ENCODE measurements around the gene RAB4B. TPM values are rescaled to one million over a fixed set of nuclear protein-coding genes. Genes with fewer than 3 reads are reported as not detected.

The RAB4B gene
- total RNA-seq, 4 donors from 2014 or later = 22.9 to 26.6 (median 23.2) TPM

GRCh38 chr19:40755248-40755624, 22.8 kb upstream of the RAB4B start:
- no peak overlapping the region for H3K4me3 ChIP-seq
- TF ChIP-seq POLR2AphosphoS5 (IDR thresholded peaks at IDR 0.05) (no peak), EP300 (IDR thresholded peaks at IDR 0.05) (no peak), POLR2A (IDR thresholded peaks at IDR 0.05; ENCODE audit: low read depth) (no peak)
- TF ChIP-seq, protein P1, sequence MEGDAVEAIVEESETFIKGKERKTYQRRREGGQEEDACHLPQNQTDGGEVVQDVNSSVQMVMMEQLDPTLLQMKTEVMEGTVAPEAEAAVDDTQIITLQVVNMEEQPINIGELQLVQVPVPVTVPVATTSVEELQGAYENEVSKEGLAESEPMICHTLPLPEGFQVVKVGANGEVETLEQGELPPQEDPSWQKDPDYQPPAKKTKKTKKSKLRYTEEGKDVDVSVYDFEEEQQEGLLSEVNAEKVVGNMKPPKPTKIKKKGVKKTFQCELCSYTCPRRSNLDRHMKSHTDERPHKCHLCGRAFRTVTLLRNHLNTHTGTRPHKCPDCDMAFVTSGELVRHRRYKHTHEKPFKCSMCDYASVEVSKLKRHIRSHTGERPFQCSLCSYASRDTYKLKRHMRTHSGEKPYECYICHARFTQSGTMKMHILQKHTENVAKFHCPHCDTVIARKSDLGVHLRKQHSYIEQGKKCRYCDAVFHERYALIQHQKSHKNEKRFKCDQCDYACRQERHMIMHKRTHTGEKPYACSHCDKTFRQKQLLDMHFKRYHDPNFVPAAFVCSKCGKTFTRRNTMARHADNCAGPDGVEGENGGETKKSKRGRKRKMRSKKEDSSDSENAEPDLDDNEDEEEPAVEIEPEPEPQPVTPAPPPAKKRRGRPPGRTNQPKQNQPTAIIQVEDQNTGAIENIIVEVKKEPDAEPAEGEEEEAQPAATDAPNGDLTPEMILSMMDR (IDR thresholded peaks at IDR 0.05) = no peak
- H3K27me3 ChIP-seq = no peaks in the 10 kb centered on the region
- DNase-seq (ENCODE audit: extremely low spot score) = no peak
- no peaks in the 10 kb centered on the region for H3K9me3 ChIP-seq
- peaks cover 33 to 62% (median 48%) of the 10 kb centered on the region in 4 donors for H3K36me3 ChIP-seq
- peaks cover 33 to 56% (median 53%) of the 10 kb centered on the region in 4 donors for H3K4me1 ChIP-seq
- intact Hi-C loops (cut with DNase I) = no loop called here
- WGBS = 100% methylated on average over 3 of the region's 3 CpGs
- no peak overlapping the region for H3K27ac ChIP-seq (replicated peaks in 1 of 4)

DNA sequence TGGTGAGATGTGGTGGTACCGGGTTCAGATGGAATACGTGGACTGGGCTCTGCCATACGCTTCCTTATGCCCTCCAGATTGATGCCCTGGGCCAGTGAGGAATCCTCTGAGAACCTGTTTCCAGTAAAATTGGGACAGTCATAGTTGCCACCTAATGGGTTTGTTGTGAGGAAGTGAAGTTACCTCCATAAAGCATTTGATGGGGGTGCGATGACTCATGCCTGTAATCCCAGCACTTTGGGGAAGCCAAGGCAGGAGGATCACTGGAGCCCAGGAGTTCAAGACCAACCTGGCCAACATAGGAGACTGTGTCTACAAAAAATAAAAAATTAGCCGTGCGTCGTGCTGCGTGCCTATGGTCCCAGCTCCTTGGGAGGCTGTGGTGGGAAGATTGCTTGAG, 22.3 kb upstream of the RAB4B start:
- TF ChIP-seq EP300 (IDR thresholded peaks at IDR 0.05) = no peak
- TF ChIP-seq, protein P1 (IDR thresholded peaks at IDR 0.05) = no peak
- no peak for TF ChIP-seq POLR2A (IDR thresholded peaks at IDR 0.05; ENCODE audit: low read depth)
- TF ChIP-seq POLR2AphosphoS5 (IDR thresholded peaks at IDR 0.05) = no peak
- intact Hi-C loops (cut with DNase I) = no loop called here
- DNase-seq (ENCODE audit: extremely low spot score) = no peak
- Histone ChIP-seq H3K4me3 (no peak overlapping the region), H3K27ac (replicated peaks in 1 of 4) (no peak overlapping the region), H3K36me3 (peaks cover 39 to 67% (median 53%) of the 10 kb centered on the region in 4 donors), H3K9me3 (no peaks in the 10 kb centered on the region), H3K27me3 (no peaks in the 10 kb centered on the region), H3K4me1 (peaks cover 33 to 56% (median 53%) of the 10 kb centered on the region in 4 donors)
- WGBS = 95% methylated on average over 8 of the region's 8 CpGs

DNA sequence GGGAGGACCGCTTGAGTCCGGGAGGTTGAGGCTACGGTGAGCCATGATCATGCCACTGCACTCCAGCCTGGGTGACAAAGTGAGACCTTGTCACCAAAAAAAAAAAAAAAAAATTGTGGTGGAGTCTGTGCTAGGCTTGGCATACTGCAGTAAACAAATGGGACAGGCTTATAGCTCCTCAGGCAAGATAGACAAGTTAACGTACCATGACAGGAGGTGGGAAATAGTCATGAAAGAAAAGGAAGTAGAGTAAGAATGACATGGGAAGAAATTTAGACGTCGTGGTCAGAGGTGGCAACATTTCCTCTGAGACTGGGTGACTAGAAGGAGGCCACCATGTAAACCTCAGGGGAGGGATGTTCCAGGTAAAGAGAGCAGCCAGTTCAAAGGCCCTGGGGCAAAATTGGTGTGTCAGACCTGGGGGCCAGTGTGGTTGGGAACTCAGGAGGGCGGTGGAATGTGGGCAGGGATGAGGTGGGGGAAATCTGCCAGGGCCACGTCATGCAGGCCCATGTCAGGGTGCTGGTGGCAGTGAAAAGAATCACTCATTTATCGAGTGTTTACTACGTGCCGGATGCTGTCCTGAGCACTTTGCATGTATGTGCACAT, 21.4 kb upstream of the RAB4B start:
- Histone ChIP-seq H3K27ac (replicated peaks in 1 of 4) (no peak overlapping the region), H3K9me3 (no peaks in the 10 kb centered on the region), H3K36me3 (peaks cover 41 to 76% (median 61%) of the 10 kb centered on the region in 4 donors), H3K4me1 (peaks cover 33 to 55% (median 53%) of the 10 kb centered on the region in 4 donors), H3K27me3 (no peaks in the 10 kb centered on the region), H3K4me3 (no peak overlapping the region)
- intact Hi-C loops (cut with DNase I) = no loop called here
- WGBS = 85% methylated on average over 10 of the region's 11 CpGs
- no peak for TF ChIP-seq POLR2A (IDR thresholded peaks at IDR 0.05; ENCODE audit: low read depth)
- TF ChIP-seq, protein P1 (IDR thresholded peaks at IDR 0.05) = no peak
- no peak for TF ChIP-seq EP300 (IDR thresholded peaks at IDR 0.05)
- TF ChIP-seq POLR2AphosphoS5 (IDR thresholded peaks at IDR 0.05) = no peak
- DNase-seq (ENCODE audit: extremely low spot score) = no peak

DNA sequence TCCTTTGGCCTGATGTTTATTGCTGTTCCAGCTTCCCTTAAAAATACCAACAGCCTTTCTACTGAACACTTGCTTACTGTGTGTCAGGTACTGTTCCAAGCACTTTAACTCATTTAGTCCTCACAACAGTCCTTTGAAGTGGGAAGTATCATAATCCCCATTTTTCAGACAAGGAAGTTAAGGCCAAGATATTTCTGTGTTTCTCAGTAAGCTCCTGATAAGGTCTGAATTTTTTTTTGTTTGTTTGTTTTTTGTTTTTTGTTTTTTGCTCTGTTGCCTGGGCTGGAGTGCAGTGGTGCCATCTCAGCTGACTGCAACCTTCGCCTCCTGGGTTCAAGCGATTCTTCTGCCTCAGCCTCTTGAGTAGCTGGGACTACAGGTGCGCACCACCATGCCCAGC, 19.6 kb upstream of the RAB4B start:
- WGBS = 90% methylated on average over 3 of the region's 3 CpGs
- TF ChIP-seq EP300 (IDR thresholded peaks at IDR 0.05) (no peak), POLR2A (IDR thresholded peaks at IDR 0.05; ENCODE audit: low read depth) (no peak), POLR2AphosphoS5 (IDR thresholded peaks at IDR 0.05) (no peak)
- TF ChIP-seq, protein P1 (IDR thresholded peaks at IDR 0.05) = no peak
- peaks cover 59 to 94% (median 80%) of the 10 kb centered on the region in 4 donors for H3K36me3 ChIP-seq

More for the DNA sequence above, 19.6 kb upstream of the RAB4B start:
- no peak for DNase-seq (ENCODE audit: extremely low spot score)
- Histone ChIP-seq H3K9me3 (no peaks in the 10 kb centered on the region), H3K4me3 (no peak overlapping the region), H3K4me1 (peaks cover 19 to 38% (median 37%) of the 10 kb centered on the region in 4 donors), H3K27ac (replicated peaks in 1 of 4) (no peak overlapping the region), H3K27me3 (no peaks in the 10 kb centered on the region)
- intact Hi-C loops (cut with DNase I) = no loop called here

Measured in esophagus muscularis mucosa (tissue), 4 donors.